Gastroesophageal sphincter (tissue), 4 donors: ENCODE results near the gene PPARGC1A. TPM values are rescaled to one million over a fixed set of nuclear protein-coding genes. Genes with fewer than 3 reads are reported as not detected.

Experiments used
- ATAC-seq: fragments of 150-250 bp; one replicate; pipeline ENCODE4 v1.9.1; 2016; ENCODE audit warnings: mild to moderate bottlenecking, moderate library complexity
- H3K27ac ChIP-seq, 4 donors: fragments of 200-600 bp; sonication (generic) in 3 of 4; 1 replicate in 3 of 4; 2 replicates in 1 of 4; pipeline ENCODE4 v1.5.1; 2016 to 2019
- H3K27me3 ChIP-seq: fragments of 200-600 bp; sonication (generic); one replicate; pipeline ENCODE4 v1.5.1; 2019
- H3K36me3 ChIP-seq, 2 donors: fragments of 200-600 bp; sonication (generic); one replicate each; pipeline ENCODE4 v1.5.1; 2019; ENCODE audit warnings: control low read depth in 1 of 2
- H3K4me1 ChIP-seq, 3 donors: fragments of 200-600 bp; sonication (generic); 1 replicate in 2 of 3; 2 replicates in 1 of 3; pipeline ENCODE4 v1.5.1; 2016 to 2019; ENCODE audit warnings: control low read depth in 2 of 3
- H3K4me3 ChIP-seq, 2 donors: fragments of 200-600 bp; sonication (generic); one replicate each; pipeline ENCODE4 v1.5.1; 2019; ENCODE audit warnings: mild to moderate bottlenecking in 1 of 2, moderate library complexity in 1 of 2
- H3K9me3 ChIP-seq, 3 donors: fragments of 200-600 bp; sonication (generic); one replicate each; pipeline ENCODE4 v1.5.1; 2017 to 2019; ENCODE audit warnings: control low read depth in 2 of 3
- CTCF ChIP-seq, 4 experiments: fragments of 200-600 bp in 2 of 4; fragments of 450-650 bp in 2 of 4; sonication (generic) in 1 of 4; IDR thresholded peaks; one replicate each; pipeline ENCODE4 v1.5.1; 2017 to 2019; ENCODE audit warnings: antibody characterized with exemption in 4 of 4, mild to moderate bottlenecking in 2 of 4, moderate library complexity in 2 of 4
- EP300 ChIP-seq: sonication (generic); formaldehyde crosslinking; IDR thresholded peaks from one replicate; pipeline ENCODE4 v1.6.1; 2017; ENCODE audit warnings: antibody characterized with exemption, mild to moderate bottlenecking
- POLR2A ChIP-seq, 2 donors: fragments of 450-650 bp; IDR thresholded peaks; one replicate each; pipeline ENCODE4 v1.6.1; 2017; ENCODE audit warnings: antibody characterized with exemption in 2 of 2, mild to moderate bottlenecking in 2 of 2, moderate library complexity in 1 of 2
- POLR2AphosphoS5 ChIP-seq: sonication (generic); formaldehyde crosslinking; IDR thresholded peaks from one replicate; pipeline ENCODE4 v1.6.1; 2017; ENCODE audit warnings: antibody characterized with exemption
- WGBS, 2 donors: methylation state at CpG; one replicate each; pipeline ENCODE4 v1.1.5; 2018; ENCODE audit warnings: low coverage in 1 of 2; 5-methylcytosine and 5-hydroxymethylcytosine counted together
- total RNA-seq, 4 donors: library from RNA; depleted of rRNA; stranded (reverse); fragments of >200 nt; gene quantifications; one replicate each; pipeline ENCODE4 v1.1.0, GENCODE V29; 2016

PPARGC1A gene
- total RNA-seq, 4 donors from 2014 or later: 5.8 to 43.7 (median 18.3) TPM

- H3K36me3 ChIP-seq: no peaks in the 10 kb centered on the region
- H3K27ac ChIP-seq: peak overlapping the region; percentile 80 to 87 (median 84)
- no peaks in the 10 kb centered on the region for H3K9me3 ChIP-seq
- H3K27me3 ChIP-seq: no peaks in the 10 kb centered on the region
- ATAC-seq: no peak
- TF ChIP-seq POLR2A (IDR thresholded peaks at IDR 0.05) (no peak), POLR2AphosphoS5 (peak; percentile 38), EP300 (no peak), CTCF (IDR thresholded peaks at IDR 0.05) (no peak)
- peaks cover 3 to 84% (median 12%) of the 10 kb centered on the region in 3 donors for H3K4me1 ChIP-seq
- H3K4me3 ChIP-seq: no peak overlapping the region
- WGBS, 2 donors: 27 to 35% methylated on average over 7 of the region's 7 CpGs
Measured at GRCh38 chr4:23878912-23879732, 10.7 kb downstream of the PPARGC1A start.

- no peak overlapping the region for H3K4me3 ChIP-seq
- H3K27me3 ChIP-seq: no peaks in the 10 kb centered on the region
- TF ChIP-seq POLR2A (IDR thresholded peaks at IDR 0.05) (no peak), CTCF (IDR thresholded peaks at IDR 0.05) (no peak), POLR2AphosphoS5 (no peak), EP300 (no peak)
- H3K36me3 ChIP-seq: no peaks in the 10 kb centered on the region
- peaks cover 3 to 89% (median 14%) of the 10 kb centered on the region in 3 donors for H3K4me1 ChIP-seq
- ATAC-seq: no peak
- WGBS, 2 donors: 6 to 35% methylated on average over 4 to 6 of the region's 6 CpGs
- peak overlapping the region; percentile 80 to 87 (median 84) for H3K27ac ChIP-seq
- H3K9me3 ChIP-seq: no peaks in the 10 kb centered on the region
Measured at GRCh38 chr4:23878246-23878891, 11.5 kb downstream of the PPARGC1A start.

- Histone ChIP-seq H3K4me1 (peaks cover 3 to 83% (median 14%) of the 10 kb centered on the region in 3 donors), H3K9me3 (no peaks in the 10 kb centered on the region), H3K36me3 (no peaks in the 10 kb centered on the region), H3K27me3 (no peaks in the 10 kb centered on the region), H3K4me3 (no peak overlapping the region), H3K27ac (peak overlapping the region; percentile 80 to 87 (median 84))
- TF ChIP-seq POLR2AphosphoS5: no peak
- TF ChIP-seq CTCF (IDR thresholded peaks at IDR 0.05): no peak
- TF ChIP-seq EP300: no peak
- no peak for TF ChIP-seq POLR2A (IDR thresholded peaks at IDR 0.05)
- 10 to 22% methylated on average over 2 of the region's 2 CpGs for WGBS, 2 donors
- no peak for ATAC-seq
Measured at GRCh38 chr4:23877758-23878229, 12.1 kb downstream of the PPARGC1A start.

- TF ChIP-seq CTCF (IDR thresholded peaks at IDR 0.05) (no peak), POLR2AphosphoS5 (no peak), POLR2A (IDR thresholded peaks at IDR 0.05) (no peak), EP300 (no peak)
- Histone ChIP-seq H3K27me3 (no peaks in the 10 kb centered on the region), H3K36me3 (no peaks in the 10 kb centered on the region), H3K4me3 (no peak overlapping the region), H3K9me3 (no peaks in the 10 kb centered on the region), H3K27ac (peak overlapping the region; percentile 45 to 87 (median 78)), H3K4me1 (peaks cover 3 to 82% (median 14%) of the 10 kb centered on the region in 3 donors)
- no peak for ATAC-seq
- WGBS, 2 donors: 64 to 82% methylated on average over 2 to 3 of the region's 3 CpGs
Measured at GRCh38 chr4:23876418-23877089, 13.3 kb downstream of the PPARGC1A start.
